ENCODE results near the gene NCR2.

NCR2 gene

GRCh38 chr6:41331401-41332150, 3.8 kb upstream of the NCR2 start:
- no peak for DNase-seq (ENCODE audit: low spot score)

- DNase-seq (ENCODE audit: low spot score), result no peak
These were observed 3.2 kb upstream of the NCR2 start for GRCh38 chr6:41332241-41332640.

- no peak for DNase-seq (ENCODE audit: low spot score)
These were observed 2.3 kb upstream of the NCR2 start for GRCh38 chr6:41332842-41333736.

- no peak for DNase-seq (ENCODE audit: low spot score)
These were observed 847 bp upstream of the NCR2 start for GRCh38 chr6:41334482-41335040.

GRCh38 chr6:41335943-41336342, 535 bp downstream of the NCR2 start:
- no peak for DNase-seq (ENCODE audit: low spot score)

- DNase-seq (ENCODE audit: low spot score), result no peak
These were observed 1.4 kb downstream of the NCR2 start for GRCh38 chr6:41336824-41337223.

- DNase-seq (ENCODE audit: low spot score), result no peak
These were observed 2.3 kb downstream of the NCR2 start for GRCh38 chr6:41337709-41338108.

- DNase-seq (ENCODE audit: low spot score), result no peak
These were observed 3.3 kb downstream of the NCR2 start for GRCh38 chr6:41338659-41339058.

GRCh38 chr6:41341580-41341979, 6.2 kb downstream of the NCR2 start:
- no peak for DNase-seq (ENCODE audit: low spot score)

GRCh38 chr6:41342241-41342640, 6.8 kb downstream of the NCR2 start:
- no peak for DNase-seq (ENCODE audit: low spot score)

- no peak for DNase-seq (ENCODE audit: low spot score)
These were observed 8.3 kb downstream of the NCR2 start for GRCh38 chr6:41343641-41344187.

- DNase-seq (ENCODE audit: low spot score), result no peak
These were observed 9.5 kb downstream of the NCR2 start for GRCh38 chr6:41344876-41345275.

GRCh38 chr6:41345901-41346300, 10.5 kb downstream of the NCR2 start:
- no peak for DNase-seq (ENCODE audit: low spot score)

- no peak for DNase-seq (ENCODE audit: low spot score)
These were observed 11.0 kb downstream of the NCR2 start for GRCh38 chr6:41346441-41346840.

- no peak for DNase-seq (ENCODE audit: low spot score)
These were observed 12.1 kb downstream of the NCR2 start for GRCh38 chr6:41347378-41348050.

GRCh38 chr6:41348934-41349333, 13.5 kb downstream of the NCR2 start:
- no peak for DNase-seq (ENCODE audit: low spot score)

- no peak for DNase-seq (ENCODE audit: low spot score)
These were observed 17.0 kb downstream of the NCR2 start for GRCh38 chr6:41352396-41352795.

- DNase-seq (ENCODE audit: low spot score), result no peak
These were observed 17.5 kb downstream of the NCR2 start for GRCh38 chr6:41352907-41353306.

- no peak for DNase-seq (ENCODE audit: low spot score)
These were observed 17.9 kb downstream of the NCR2 start for GRCh38 chr6:41353333-41353732.

- DNase-seq (ENCODE audit: low spot score), result no peak
These were observed 20.5 kb downstream of the NCR2 start for GRCh38 chr6:41355952-41356351.

- DNase-seq (ENCODE audit: low spot score), result no peak
These were observed 21.4 kb downstream of the NCR2 start for GRCh38 chr6:41356825-41357224.

GRCh38 chr6:41358503-41358902, 23.1 kb downstream of the NCR2 start:
- no peak for DNase-seq (ENCODE audit: low spot score)

Measured in hematopoietic multipotent progenitor cell treated with erythropoietin and hydrocortisone succinate and interleukin-3 and kit ligand, for 15 days (in vitro differentiated cells).